Psoas muscle (tissue), 8 donors: Measurements from ENCODE around the gene IL9. TPM values are rescaled to one million over a fixed set of nuclear protein-coding genes. Genes with fewer than 3 reads are reported as not detected.
A peak's percentile ranks its signal among the peaks of the same experiment; 100 is the strongest.

Experiments used
- ATAC-seq, 4 donors: fragments of 200-7000 bp; cut with Tn5 transposase; one replicate each; pipeline ENCODE4 v1.9.1; 2020; ENCODE audit warnings: moderate library complexity in 3 of 4, mild to moderate bottlenecking in 2 of 4
- DNase-seq, 2 donors: peaks; one replicate each; pipeline ENCODE4 v3.0.0-alpha.2; 2020
- H3K27ac ChIP-seq: fragments of 200-600 bp; one replicate; pipeline ENCODE4 v1.8.0; 2022
- H3K27me3 ChIP-seq, 3 donors: fragments of 200-600 bp in 1 of 3; one replicate each; pipeline versions ENCODE4 v1.6.1 to v1.8.0; 2013 to 2022; ENCODE audit warnings: low read length in 2 of 3, mild to moderate bottlenecking in 2 of 3, moderate library complexity in 1 of 3; ENCODE audit not compliant: insufficient read depth in 3 of 3
- H3K36me3 ChIP-seq, 2 donors: fragments of 200-600 bp in 1 of 2; one replicate each; pipeline versions ENCODE4 v1.6.1 to v1.8.0; 2013 to 2022; ENCODE audit warnings: low read depth in 1 of 2, mild to moderate bottlenecking in 1 of 2, moderate library complexity in 1 of 2; ENCODE audit not compliant: insufficient read depth in 1 of 2
- H3K4me1 ChIP-seq: fragments of 200-600 bp; one replicate; pipeline ENCODE4 v1.8.0; 2022
- H3K4me3 ChIP-seq: fragments of 200-600 bp; one replicate; pipeline ENCODE4 v1.8.0; 2022; ENCODE audit warnings: mild to moderate bottlenecking
- H3K9me3 ChIP-seq: fragments of 200-600 bp; one replicate; pipeline ENCODE4 v1.8.0; 2022
- WGBS, 3 donors: extraction: QIAGEN DNeasy Blood & Tissue Kit; methylation state at CpG; one replicate each; pipeline versions ENCODE4 v1.1.6 to v1.1.7; 2013; 5-methylcytosine and 5-hydroxymethylcytosine counted together
- intact Hi-C, 2 donors: fragments of 100-400 bp; cut with DNase I; formaldehyde crosslinking; loops; one replicate each; pipeline versions ENCODE4 v1.11.0 to v1.14.2; 2022
- polyA plus RNA-seq, 3 donors: library from polyadenylated mRNA; stranded (reverse); fragments of 200-250 nt; gene quantifications; one replicate each; pipeline ENCODE4 v1.2.3, GENCODE V29; 2013
- total RNA-seq, 4 donors: library from RNA; stranded (reverse); fragmentation: NEBNext Ultra II Directional in 2 of 4; extraction: Animal tissue kit (Norgen Biotek cat#: 25700) in 2 of 4; gene quantifications; one replicate each; pipeline versions ENCODE4 v1.2.1 to v1.2.4, GENCODE V29; 2021 to 2023
- TF ChIP-seq, protein P1 (sequence below): fragments of 200-600 bp; IDR thresholded peaks from one replicate; pipeline ENCODE4 v1.8.0; 2022; ENCODE audit warnings: antibody characterized with exemption
- donor health status: healthy with polysubstance abuse.
- donor health status: DM: no; HTN: no; CAD: no; lungs with moderate emphysema.
- donor health status: Bipolar disorder and iron deficiency.
- donor health status: healthy.
- donor health status: DM: yes; HTN: yes; CAD: no.
- donor health status: DM: no; HTN: no; CAD: no.
- donor health status: DM: no; HTN: no; CAD: no.
- donor health status: DM: yes; HTN: yes; CAD: no.

The IL9 gene
- total and polyA plus RNA-seq, 7 donors = not detected

DNA sequence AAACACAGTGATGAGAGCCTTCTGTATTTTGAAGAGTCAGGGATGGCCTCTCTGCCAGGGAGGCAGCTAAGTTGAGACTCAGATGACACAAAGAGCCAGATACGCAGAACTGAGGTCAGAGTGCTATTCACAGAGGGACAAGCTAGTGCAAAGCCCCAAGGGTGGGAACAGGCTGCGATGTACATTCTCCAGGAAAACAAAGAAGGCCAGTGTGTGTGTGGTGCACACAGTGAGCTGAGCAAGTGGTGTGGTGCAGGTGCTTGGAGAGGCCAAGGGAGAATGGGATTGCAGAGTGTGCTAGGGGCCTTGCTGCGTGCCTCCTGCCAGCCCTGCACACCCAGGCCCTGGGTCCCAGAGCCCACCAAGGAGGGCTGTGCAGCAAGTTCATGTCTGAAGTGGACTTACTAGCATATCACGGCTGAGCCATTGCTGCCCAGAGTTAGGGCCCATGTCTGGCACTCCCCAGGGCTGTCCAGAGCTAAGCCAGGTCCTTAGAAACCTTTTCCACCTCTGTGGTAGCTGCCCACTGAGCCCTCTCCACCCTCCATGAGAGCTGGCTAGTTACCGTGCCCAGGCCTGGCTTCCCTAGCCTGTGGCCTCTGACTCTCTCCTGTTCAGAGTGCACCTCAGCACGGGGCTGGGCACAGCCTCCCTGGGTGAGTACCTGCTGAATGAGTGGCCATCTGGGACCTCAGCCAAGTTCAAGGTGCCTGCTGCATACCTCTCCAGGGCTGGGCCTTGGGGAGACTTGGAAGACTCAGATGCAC, 51.9 kb downstream of the IL9 start:
- ATAC-seq (peak in 2 of 4 donors; percentile 36 to 74), DNase-seq (no peak)
- no peaks in the 10 kb centered on the region for H3K27me3 ChIP-seq
- H3K27ac ChIP-seq = no peak overlapping the region
- no peaks in the 10 kb centered on the region for H3K4me1 ChIP-seq
- TF ChIP-seq, protein P1, sequence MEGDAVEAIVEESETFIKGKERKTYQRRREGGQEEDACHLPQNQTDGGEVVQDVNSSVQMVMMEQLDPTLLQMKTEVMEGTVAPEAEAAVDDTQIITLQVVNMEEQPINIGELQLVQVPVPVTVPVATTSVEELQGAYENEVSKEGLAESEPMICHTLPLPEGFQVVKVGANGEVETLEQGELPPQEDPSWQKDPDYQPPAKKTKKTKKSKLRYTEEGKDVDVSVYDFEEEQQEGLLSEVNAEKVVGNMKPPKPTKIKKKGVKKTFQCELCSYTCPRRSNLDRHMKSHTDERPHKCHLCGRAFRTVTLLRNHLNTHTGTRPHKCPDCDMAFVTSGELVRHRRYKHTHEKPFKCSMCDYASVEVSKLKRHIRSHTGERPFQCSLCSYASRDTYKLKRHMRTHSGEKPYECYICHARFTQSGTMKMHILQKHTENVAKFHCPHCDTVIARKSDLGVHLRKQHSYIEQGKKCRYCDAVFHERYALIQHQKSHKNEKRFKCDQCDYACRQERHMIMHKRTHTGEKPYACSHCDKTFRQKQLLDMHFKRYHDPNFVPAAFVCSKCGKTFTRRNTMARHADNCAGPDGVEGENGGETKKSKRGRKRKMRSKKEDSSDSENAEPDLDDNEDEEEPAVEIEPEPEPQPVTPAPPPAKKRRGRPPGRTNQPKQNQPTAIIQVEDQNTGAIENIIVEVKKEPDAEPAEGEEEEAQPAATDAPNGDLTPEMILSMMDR = no peak
- WGBS, 3 donors = 73 to 79% (median 78%) methylated on average over 6 of the region's 6 CpGs
- H3K9me3 ChIP-seq = no peaks in the 10 kb centered on the region
- H3K4me3 ChIP-seq = no peak overlapping the region
- no peaks in the 10 kb centered on the region for H3K36me3 ChIP-seq
- intact Hi-C loops = no loop called here

DNA sequence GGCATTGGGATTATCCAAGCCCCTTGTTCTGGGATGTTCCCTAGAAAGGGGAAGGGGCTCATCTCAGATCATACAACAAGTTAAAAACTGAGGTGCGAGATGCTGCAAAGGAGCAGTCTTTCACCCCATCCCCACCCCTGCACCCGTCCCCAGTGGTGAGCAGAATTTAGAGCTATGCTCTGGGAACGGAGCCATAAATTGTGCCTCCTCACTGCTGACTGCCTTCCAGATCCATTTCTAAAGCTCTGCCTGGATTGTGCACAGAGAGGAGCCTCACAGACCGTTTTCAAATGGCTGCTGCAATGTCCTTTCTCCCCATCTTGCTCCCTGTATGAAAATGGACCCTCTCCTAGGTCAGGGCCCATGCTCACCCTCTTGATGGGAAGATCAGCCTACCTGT, 52.9 kb downstream of the IL9 start:
- intact Hi-C loops = no loop called here
- Histone ChIP-seq H3K27me3 (no peaks in the 10 kb centered on the region), H3K9me3 (no peaks in the 10 kb centered on the region), H3K36me3 (no peaks in the 10 kb centered on the region), H3K27ac (no peak overlapping the region), H3K4me3 (no peak overlapping the region), H3K4me1 (no peaks in the 10 kb centered on the region)
- 39 to 52% (median 42%) methylated on average over 4 of the region's 4 CpGs for WGBS, 3 donors
- TF ChIP-seq, protein P1 = no peak
- no peak for DNase-seq
- ATAC-seq = peak in 1 of 4 donors; percentile 37

Other genes with a start within 250 kb of the IL9 start
- gene SLC25A48, start 61.2 kb downstream of the IL9 start, total RNA-seq = 1 to 10 TPM in 3 of 4 donors, not detected in 1; 1.7 to 9.5 (median 3.6) TPM
- 1 to 10 TPM; 5.6 to 9.6 (median 5.6) TPM for gene SLC25A48, start 61.2 kb downstream of the IL9 start, polyA plus RNA-seq
- not detected for gene LECT2, start 59.1 kb upstream of the IL9 start, total RNA-seq
- gene LECT2, start 59.1 kb upstream of the IL9 start, polyA plus RNA-seq = not detected
- gene TGFBI, start 133.1 kb upstream of the IL9 start, total RNA-seq = 10 to 100 TPM; 24.4 to 35.9 (median 30.3) TPM
- 10 to 100 TPM; 18.8 to 28.3 (median 20.9) TPM for gene TGFBI, start 133.1 kb upstream of the IL9 start, polyA plus RNA-seq
- gene SMAD5, start 237.0 kb upstream of the IL9 start, total RNA-seq = 10 to 100 TPM; 35.8 to 49.6 (median 39.8) TPM
- gene SMAD5, start 237.0 kb upstream of the IL9 start, polyA plus RNA-seq = 10 to 100 TPM in 1 of 3 donors, 1 to 10 TPM in 2; 9.2 to 22.5 (median 9.8) TPM